Stimulated activated CD4-positive, alpha-beta T cell treated with anti-CD3 and anti-CD28 coated beads, Interleukin-15, amount 100 ng/mL, for 48 hours (primary cell): ENCODE results near the gene TNFRSF13B.
"Not testable (repeated sequence)": the region's sequence is repeated elsewhere in the genome, so short reads cannot be mapped to it uniquely, and the experiment has no call there.

Experiments
- DNase-seq, 2 donors: peaks; one replicate each; pipeline ENCODE4 v3.0.0-alpha.2; 2020; ENCODE audit warnings: low read depth in 2 of 2

TNFRSF13B gene

GRCh38 chr17:16961022-16961421 lies 10.9 kb downstream of the TNFRSF13B start:
- DNase-seq: not testable (repeated sequence)

DNA sequence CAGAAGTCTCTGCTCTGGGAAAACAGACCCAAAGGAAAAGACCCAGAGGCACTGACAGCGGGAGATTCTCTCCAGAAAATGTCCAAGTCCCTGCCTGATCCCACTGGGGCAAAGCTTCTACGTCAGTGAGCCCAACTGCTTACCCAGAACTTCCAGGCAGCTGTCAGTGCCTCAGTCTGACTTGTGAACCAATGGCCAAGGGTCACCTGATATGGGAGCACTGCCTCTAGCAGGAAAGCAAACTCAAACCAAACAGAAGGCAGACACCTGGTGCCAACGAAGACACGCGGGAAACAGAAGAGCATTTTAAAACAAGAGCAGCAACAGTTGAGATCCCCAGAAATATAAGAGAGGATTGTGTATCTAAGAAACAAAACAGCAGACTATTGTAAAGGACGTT lies 16.9 kb downstream of the TNFRSF13B start:
- not testable (repeated sequence) for DNase-seq

GRCh38 chr17:16954521-16954920 lies 17.4 kb downstream of the TNFRSF13B start:
- no peak for DNase-seq

DNA sequence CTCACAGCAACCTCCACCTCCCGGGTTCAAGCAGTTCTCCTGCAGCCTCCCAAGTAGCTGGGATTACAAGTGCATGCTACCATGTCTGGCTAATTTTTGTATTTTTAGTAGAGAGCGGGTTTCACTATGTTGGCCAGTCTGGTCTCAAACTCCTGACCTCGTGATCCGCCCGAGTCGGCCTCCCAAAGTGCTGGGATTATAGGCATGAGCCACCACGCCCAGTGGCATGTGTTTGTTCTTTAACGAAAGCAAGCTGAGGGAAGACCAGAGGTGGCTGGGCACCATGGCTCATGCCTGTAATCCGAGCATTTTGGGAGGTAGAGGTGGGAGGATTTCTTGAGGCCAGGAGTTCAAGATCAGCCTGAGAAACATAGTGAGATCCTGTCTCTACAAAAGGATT lies 18.1 kb downstream of the TNFRSF13B start:
- DNase-seq: no peak

- DNase-seq: no peak
These were observed 18.6 kb downstream of the TNFRSF13B start for GRCh38 chr17:16953347-16953746.

DNA sequence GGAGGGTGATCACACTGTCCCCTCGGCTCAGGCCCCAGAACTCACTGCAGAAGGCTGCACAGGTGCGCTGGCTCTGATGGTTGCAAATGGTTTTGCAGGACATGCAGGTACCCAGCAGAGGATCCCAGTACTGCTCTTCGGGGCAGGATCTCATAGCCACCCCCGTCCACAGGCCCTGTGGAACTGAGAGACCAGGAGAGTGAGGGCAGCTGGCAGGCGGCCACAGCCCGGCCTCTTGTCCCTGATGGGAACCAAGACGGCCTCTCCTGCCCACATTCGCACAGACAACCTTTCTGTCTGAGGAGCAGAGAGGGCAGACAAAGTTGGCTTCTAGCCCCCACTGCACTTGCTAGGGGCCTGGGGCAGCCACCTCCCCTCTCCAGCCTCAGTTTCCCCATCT lies 19.5 kb downstream of the TNFRSF13B start:
- DNase-seq: no peak

DNA sequence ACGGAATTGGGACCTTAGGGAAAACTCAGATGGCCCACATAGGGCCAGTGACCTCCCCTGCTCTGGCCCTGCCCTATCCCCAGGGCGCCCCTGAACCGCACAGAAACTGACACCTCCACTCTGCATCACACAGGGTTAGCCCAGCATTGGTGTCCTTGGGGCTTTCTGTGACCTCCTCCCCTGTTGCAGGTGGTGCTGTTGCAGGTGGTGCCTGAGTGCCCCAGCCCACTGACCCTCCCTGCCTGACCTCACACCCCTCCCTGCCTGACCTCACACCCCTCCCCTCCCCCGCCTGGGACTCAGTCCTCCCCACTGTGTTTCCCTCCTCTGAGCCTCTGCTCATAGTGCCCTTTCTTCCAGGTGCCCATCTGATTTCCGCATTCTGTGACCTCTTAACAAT lies 21.4 kb downstream of the TNFRSF13B start:
- DNase-seq: no peak

- no peak for DNase-seq
These were observed 23.1 kb downstream of the TNFRSF13B start for GRCh38 chr17:16948587-16949376.

DNA sequence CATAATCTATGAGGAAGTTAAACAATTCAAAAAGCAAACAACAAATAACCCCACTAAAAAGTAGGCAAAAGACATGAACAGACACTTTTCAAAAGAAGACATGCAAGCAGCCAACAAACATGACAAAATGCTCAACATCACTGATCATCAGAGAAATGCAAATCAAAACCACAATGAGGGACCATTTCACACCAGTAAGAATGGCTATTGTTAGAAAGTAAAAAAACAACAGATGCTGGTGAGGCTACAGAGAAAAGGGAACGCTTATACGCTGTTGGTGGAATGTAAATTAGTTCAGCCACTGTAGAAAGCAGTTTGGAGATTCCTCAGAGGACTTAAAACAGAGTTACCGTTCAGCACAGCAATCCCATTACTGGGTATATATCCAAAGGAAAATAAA lies 24.4 kb downstream of the TNFRSF13B start:
- no peak for DNase-seq

DNA sequence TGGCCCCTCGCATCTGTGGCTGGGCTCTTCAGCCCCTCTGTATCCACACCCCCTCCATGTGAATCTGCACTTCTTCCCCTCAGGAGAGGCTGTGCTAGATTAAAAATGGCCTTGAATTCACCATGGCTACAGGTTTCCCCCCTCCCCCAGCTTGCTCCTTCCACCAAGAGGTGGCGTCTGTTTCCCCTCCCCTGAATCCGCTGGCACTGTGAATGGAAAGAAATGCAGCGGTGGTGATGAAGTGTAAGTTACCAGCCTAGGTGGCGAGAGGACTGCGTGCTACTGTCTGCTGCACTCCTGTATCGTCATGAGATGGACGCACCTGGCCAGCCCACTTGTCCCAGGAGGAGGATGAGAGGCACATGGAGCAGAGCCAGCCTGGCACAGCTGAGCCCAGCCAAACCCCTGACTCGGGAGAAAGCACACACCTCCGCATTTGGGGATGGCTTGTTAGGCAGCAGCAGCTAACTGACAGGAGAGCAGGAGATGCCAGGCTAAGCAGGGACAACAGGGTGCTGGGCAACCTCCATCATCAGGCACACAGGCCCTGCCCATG lies 26.2 kb downstream of the TNFRSF13B start:
- no peak for DNase-seq

DNA sequence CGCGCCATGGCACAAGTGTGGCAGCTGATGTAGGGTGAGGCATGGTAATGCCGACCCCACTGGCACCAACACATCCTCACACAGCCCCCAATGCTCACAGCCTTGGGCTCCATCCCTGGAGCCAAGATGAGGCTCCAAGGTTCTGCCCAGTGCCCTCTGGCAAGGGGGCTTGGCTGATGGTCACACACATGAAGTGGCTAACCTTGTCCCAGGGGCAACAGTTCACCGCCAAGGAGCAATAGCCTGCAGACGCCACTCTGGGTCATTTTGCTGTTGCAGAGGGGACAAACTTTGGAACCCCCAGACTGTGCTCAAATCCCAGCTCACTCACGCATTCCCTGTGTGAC lies 26.8 kb downstream of the TNFRSF13B start:
- DNase-seq: no peak

DNA sequence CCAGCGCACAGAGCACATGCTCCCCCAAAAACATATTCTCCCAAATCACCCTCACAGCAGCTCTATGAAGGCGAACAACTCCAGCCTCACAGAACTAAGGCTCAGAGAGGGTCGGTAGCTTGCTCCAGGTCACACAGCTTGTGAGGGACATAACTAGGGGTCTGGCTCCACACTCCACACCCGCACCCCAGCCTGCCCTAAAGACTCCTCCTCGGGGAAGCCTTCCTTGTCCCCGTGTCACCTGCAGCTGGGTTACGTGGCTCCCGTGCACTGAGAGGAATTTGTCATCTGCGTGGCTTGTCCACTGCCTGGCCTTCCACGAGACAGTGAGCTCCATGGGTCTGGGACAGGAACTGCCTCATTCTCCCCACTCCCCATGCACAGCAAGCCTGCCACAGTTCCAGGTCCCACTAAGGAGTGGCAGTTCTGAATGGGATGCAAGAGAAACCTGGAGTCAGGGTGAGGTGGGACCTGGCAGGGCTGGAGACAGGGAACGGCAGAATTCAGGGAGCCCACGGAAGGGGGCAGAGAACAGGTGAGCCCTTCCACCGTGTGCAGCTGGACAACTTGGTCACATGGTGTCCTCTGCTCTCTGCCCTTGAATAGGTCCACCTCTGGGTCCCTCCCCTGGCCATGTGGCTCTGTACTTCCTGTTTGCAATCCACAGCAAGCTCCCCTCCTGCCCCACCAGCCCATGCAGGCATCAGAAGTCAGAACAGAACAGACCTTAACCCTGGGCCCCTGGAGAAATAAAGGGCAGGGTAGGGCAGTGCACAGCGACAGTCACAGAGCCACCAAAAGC lies 27.4 kb downstream of the TNFRSF13B start:
- DNase-seq: no peak

DNA sequence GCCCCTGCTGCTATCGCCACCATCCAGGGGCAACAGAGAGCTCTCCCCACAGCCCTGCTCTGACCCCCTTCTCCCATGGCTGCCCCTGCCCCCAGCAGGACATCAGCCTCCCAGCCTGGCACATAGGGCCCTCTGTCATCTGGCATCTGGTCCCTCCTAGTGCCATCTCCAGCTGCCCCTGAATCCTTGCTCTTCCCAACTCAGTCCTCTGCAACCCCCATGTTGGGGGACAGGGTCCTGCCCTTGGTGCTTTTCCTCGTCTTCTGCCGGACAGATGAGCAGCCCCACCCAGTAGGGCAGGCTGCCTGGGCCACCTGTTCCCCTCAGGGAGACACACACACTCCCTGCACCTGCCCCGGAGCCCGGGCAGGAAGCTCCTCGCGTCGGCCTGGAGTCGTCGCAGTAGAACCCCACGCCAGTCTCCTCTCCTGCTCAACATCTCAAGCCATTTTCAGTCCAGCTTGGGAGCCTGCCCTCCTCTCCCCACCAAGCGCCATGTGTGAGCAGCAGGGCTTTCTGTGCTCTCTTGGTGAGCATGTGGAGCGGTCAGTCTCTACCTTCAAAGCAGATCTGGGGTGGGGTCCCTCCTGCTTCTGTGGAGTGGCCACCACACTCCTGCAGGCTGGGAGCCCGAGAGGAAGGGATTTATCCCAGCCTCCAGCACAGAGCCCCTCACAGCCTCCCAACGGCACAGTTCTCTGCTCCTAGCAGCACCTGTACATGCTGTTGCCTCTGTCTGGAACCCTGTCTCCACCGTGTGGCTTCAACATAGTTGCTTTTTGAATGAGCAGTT lies 28.2 kb downstream of the TNFRSF13B start:
- no peak for DNase-seq

DNA sequence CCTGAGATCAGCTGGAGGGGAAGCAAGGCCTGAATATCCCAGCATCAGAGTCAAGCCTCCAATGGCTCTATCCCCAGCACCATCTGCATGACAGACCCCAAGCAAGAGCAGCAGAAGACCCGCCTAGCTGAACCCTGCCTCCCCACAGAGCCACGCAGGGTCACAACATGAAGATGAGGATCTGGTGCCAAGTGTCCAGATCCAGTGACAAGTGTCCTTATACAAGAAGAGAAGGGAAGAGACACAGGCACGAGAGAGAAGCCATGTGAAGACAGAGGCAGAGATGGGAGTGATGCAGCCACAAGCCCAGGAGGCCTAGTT lies 28.9 kb downstream of the TNFRSF13B start:
- DNase-seq: no peak

GRCh38 chr17:16942141-16943031 lies 29.5 kb downstream of the TNFRSF13B start:
- DNase-seq: no peak

DNA sequence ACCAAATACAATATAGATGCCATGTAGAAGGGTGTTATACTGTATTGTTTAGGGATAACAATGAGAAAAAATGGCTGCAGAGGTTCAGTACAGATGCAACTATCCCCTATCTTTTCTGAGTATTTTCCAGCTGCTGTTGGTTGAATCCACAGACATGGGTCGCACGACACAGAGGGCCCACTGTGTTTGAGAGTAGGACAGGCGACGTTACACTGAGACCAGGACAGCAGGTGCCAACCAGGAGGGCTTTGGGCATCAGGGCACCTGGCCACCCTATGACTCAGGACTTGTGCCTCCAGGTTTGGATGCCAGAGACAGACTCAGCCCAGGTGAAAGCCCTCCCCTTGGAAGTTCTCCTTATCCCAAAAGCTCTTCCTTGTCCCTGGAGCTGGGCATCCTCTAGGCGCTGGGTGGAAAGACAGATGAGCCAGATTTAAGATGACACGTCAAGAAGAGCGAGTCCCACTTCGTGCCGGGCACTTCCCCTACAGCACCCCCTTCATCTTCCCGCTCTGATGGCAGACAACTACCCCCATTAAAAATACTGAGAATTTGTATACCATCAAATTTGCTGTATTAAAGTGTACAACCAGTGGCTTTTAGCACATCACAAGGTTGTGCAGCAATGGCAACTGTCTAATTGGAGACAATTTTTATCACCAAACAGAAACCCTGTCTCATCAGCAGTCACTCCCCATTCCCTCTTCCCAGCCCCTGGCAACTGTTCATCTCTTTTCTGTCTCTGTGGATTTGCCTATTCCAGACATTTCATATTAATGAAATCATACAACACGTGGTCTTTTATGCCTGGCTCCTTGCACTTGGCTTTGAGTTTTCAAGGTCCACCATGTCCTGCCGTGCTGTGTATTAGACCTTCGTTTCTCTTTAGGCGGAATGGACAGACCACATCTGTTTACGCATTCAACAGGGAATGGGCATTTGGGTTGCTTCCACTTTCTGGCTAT lies 30.6 kb downstream of the TNFRSF13B start:
- no peak for DNase-seq

GRCh38 chr17:16940116-16940881 lies 31.6 kb downstream of the TNFRSF13B start:
- DNase-seq: no peak

DNA sequence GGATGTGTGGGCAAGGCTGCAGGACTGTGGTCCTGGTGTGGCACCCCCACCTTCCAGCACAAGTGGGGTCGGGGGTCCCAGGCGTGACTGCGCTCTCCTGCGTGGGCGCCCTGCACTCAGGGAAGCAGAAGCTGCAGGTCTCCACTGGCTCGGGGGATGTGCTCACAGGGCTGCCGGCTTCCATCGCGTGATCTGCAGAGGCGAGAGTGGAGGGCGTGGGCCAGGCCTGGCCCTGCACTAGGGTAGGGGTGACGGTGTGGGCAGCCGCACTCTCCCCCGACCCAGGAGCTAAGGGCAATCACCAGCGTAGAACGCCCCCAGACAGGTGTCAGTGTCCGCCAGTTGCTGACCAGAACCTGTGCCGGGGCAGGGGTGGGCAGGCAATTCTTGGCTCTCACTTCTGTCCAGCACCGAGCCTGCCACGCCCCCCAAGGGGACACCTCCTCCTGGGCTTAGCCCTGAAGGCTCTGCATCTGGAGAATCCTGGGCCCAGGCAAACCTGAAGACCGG lies 32.3 kb downstream of the TNFRSF13B start:
- no peak for DNase-seq

DNA sequence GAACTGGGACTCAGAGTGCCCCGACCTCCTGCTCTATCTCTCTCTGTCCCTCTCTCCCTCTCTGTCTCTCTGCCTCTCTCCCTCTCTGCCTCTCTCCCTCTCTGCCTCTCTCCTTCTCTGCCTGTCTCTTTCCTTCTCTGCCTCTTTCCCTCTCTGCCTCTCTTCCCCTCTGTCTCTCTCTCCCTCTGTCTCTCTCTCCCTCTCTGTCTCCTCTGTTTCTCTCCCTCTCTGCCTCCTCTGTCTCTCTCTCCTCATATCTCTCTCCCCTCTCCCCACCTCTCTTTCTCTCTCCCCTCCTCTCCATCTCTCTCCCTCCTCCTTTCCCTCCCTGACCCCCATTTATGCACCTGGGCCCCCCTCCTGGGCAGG lies 32.7 kb downstream of the TNFRSF13B start:
- DNase-seq: no peak
